ENCODE measurements around the gene DLGAP3.
"Not testable (repeated sequence)": the region's sequence is repeated elsewhere in the genome, so short reads cannot be mapped to it uniquely, and the experiment has no call there.

The DLGAP3 gene

GRCh38 chr1:34825455-34826091, 103.9 kb downstream of the DLGAP3 start:
- no peak for TF ChIP-seq CTCF (conservative IDR thresholded peaks at IDR 0.05; ENCODE audit: low read length)
- no peak for DNase-seq (ENCODE audit: low read depth)
- no peak overlapping the region for H3K4me3 ChIP-seq (ENCODE audit: low read length)

- no peak for DNase-seq (ENCODE audit: low read depth)
- H3K4me3 ChIP-seq (ENCODE audit: low read length) = no peak overlapping the region
- TF ChIP-seq CTCF (conservative IDR thresholded peaks at IDR 0.05; ENCODE audit: low read length) = no peak
Observed at GRCh38 chr1:34824817-34825454, 104.5 kb downstream of the DLGAP3 start.

- no peak for TF ChIP-seq CTCF (conservative IDR thresholded peaks at IDR 0.05; ENCODE audit: low read length)
- DNase-seq (ENCODE audit: low read depth) = no peak
- H3K4me3 ChIP-seq (ENCODE audit: low read length) = no peak overlapping the region
Observed at GRCh38 chr1:34822202-34822601, 107.2 kb downstream of the DLGAP3 start.

- not testable (repeated sequence) for DNase-seq (ENCODE audit: low read depth); H3K4me3 ChIP-seq (ENCODE audit: low read length)
Observed at GRCh38 chr1:34818862-34819261, 110.6 kb downstream of the DLGAP3 start.

GRCh38 chr1:34816778-34817177, 112.7 kb downstream of the DLGAP3 start:
- no peak for TF ChIP-seq CTCF (conservative IDR thresholded peaks at IDR 0.05; ENCODE audit: low read length)
- H3K4me3 ChIP-seq (ENCODE audit: low read length) = no peak overlapping the region
- DNase-seq (ENCODE audit: low read depth) = no peak

- DNase-seq (ENCODE audit: low read depth) = no peak
- no peak for TF ChIP-seq CTCF (conservative IDR thresholded peaks at IDR 0.05; ENCODE audit: low read length)
- no peak overlapping the region for H3K4me3 ChIP-seq (ENCODE audit: low read length)
Observed at GRCh38 chr1:34816332-34816731, 113.1 kb downstream of the DLGAP3 start.

Data from AG10803 (cell line).